Hematopoietic multipotent progenitor cell treated with erythropoietin and hydrocortisone succinate and interleukin-3 and kit ligand, for 15 days (in vitro differentiated cells): ENCODE results near the gene IGIP.
"Not testable (repeated sequence)": the region's sequence is repeated elsewhere in the genome, so short reads cannot be mapped to it uniquely, and the experiment has no call there.

ENCODE experiments used
- DNase-seq: peaks from one replicate; pipeline ENCODE4 v3.0.0-alpha.2; 2015; ENCODE audit warnings: low spot score

Gene IGIP

GRCh38 chr5:140141241-140141640 lies 15.5 kb downstream of the IGIP start:
- no peak for DNase-seq

GRCh38 chr5:140142246-140142645 lies 16.5 kb downstream of the IGIP start:
- DNase-seq, result no peak

- DNase-seq, result no peak
Observed at GRCh38 chr5:140142856-140143255, 17.1 kb downstream of the IGIP start.

- no peak for DNase-seq
Observed at GRCh38 chr5:140143521-140144258, 18.0 kb downstream of the IGIP start.

GRCh38 chr5:140145256-140145655 lies 19.5 kb downstream of the IGIP start:
- no peak for DNase-seq

GRCh38 chr5:140145818-140146522 lies 20.2 kb downstream of the IGIP start:
- peak; percentile 32 for DNase-seq

GRCh38 chr5:140146523-140146842 lies 20.7 kb downstream of the IGIP start:
- no peak for DNase-seq

GRCh38 chr5:140147460-140147859 lies 21.7 kb downstream of the IGIP start:
- no peak for DNase-seq

GRCh38 chr5:140148508-140148907 lies 22.8 kb downstream of the IGIP start:
- DNase-seq, result no peak

- no peak for DNase-seq
Observed at GRCh38 chr5:140150201-140150600, 24.5 kb downstream of the IGIP start.

GRCh38 chr5:140151144-140152021 lies 25.6 kb downstream of the IGIP start:
- no peak for DNase-seq

GRCh38 chr5:140152022-140152999 lies 26.6 kb downstream of the IGIP start:
- DNase-seq, result no peak

GRCh38 chr5:140153255-140153654 lies 27.5 kb downstream of the IGIP start:
- no peak for DNase-seq

GRCh38 chr5:140153905-140154304 lies 28.2 kb downstream of the IGIP start:
- no peak for DNase-seq

GRCh38 chr5:140154710-140155381 lies 29.1 kb downstream of the IGIP start:
- DNase-seq, result not testable (repeated sequence)

- peak; percentile 85 for DNase-seq
Observed at GRCh38 chr5:140157032-140157781, 31.5 kb downstream of the IGIP start.

GRCh38 chr5:140159014-140159927 lies 33.5 kb downstream of the IGIP start:
- no peak for DNase-seq

- no peak for DNase-seq
Observed at GRCh38 chr5:140162275-140162674, 36.5 kb downstream of the IGIP start.

GRCh38 chr5:140162781-140163180 lies 37.0 kb downstream of the IGIP start:
- DNase-seq, result no peak
